HS-5 (cell line): Measurements from ENCODE around the gene IDE.
"Not testable (repeated sequence)": the region's sequence is repeated elsewhere in the genome, so short reads cannot be mapped to it uniquely, and the experiment has no call there.

Experiments
- DNase-seq: peaks from one replicate; pipeline ENCODE4 v3.0.0-alpha.2; 2012; ENCODE audit warnings: low read depth

Gene IDE

DNA sequence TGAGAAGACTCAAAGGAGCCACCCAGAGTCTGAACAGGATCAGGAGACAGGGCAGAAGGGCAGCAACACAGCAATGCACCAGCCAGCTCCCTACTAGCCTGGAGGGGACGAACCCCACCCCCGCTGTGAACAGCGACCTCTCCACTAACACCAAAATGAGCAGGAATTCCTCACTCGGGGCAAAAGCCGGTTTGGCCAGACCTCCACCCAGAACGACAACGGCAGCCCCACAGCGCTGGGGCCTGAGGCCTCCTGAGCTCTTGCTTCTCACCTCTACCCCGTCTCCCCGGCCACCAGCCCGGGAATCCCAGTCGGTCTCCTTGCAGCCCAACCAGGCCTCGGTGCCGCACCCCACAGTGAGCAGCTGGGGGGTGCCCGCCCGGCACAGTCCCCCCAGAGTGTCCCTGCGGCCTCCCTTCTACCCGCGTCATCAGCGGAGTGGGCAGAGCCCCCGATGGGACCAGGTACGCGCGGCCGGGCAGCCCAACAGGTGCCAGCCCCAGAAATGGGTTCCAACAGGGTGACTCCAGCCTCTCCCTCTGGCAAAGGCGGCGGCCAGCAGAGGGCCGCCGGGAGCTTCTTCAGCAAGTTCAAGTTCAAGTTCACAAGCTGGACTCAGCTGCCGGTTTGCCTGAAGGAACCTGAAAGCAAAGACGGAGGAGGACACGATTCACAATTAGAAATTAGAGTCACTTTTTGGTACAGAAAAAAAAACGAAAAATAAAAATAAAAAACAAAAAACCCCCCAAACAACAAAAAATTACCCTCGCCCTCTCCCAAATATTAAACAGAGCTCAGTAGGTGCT lies 153.9 kb downstream of the IDE start:
- no peak for DNase-seq

DNA sequence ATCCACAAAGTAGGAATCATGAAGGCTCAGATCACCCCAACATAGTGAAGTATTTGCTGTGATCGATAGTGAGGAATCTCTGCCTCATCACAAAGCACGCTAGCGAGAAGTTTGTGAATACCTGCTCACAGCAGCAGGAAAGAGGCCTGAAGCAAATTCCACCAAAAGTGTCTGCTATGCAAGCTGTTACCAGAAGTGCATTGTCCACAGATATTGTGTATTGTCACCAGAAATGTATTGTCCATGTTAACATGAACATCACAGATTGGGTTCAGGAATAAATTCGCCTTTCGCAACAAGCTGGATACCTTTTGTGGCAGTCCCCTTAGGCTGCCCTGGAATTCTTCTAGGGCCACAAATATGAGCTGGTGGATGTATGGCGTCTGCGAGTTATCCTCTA lies 155.0 kb downstream of the IDE start:
- no peak for DNase-seq

- no peak for DNase-seq
Observed at GRCh38 chr10:92418221-92418620, 155.7 kb downstream of the IDE start.

- DNase-seq = no peak
Observed at GRCh38 chr10:92413519-92413918, 160.4 kb downstream of the IDE start.

DNA sequence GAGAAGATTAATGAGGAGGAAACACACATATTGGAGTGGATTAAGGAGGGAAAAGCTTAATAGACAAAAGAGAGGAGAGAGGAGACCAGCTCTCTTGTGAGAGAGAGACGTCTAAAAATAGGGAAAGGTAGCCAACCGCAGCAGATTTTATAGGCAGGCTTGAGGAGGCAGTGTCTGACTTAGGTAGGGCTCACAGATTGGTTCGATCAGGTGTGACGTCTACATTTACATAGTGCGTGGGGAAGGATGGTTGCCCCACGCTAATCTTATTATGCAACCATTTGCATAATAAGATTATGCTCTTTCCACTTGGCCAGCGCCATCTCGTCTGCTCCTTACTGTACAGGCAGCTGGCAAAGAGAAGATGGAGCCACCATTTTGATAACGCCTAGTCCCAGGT lies 160.9 kb downstream of the IDE start:
- DNase-seq = no peak

- no peak for DNase-seq
Observed at GRCh38 chr10:92411406-92411805, 162.5 kb downstream of the IDE start.

- DNase-seq = no peak
Observed at GRCh38 chr10:92410501-92410900, 163.4 kb downstream of the IDE start.

- DNase-seq = no peak
Observed at GRCh38 chr10:92408017-92408361, 165.9 kb downstream of the IDE start.

DNA sequence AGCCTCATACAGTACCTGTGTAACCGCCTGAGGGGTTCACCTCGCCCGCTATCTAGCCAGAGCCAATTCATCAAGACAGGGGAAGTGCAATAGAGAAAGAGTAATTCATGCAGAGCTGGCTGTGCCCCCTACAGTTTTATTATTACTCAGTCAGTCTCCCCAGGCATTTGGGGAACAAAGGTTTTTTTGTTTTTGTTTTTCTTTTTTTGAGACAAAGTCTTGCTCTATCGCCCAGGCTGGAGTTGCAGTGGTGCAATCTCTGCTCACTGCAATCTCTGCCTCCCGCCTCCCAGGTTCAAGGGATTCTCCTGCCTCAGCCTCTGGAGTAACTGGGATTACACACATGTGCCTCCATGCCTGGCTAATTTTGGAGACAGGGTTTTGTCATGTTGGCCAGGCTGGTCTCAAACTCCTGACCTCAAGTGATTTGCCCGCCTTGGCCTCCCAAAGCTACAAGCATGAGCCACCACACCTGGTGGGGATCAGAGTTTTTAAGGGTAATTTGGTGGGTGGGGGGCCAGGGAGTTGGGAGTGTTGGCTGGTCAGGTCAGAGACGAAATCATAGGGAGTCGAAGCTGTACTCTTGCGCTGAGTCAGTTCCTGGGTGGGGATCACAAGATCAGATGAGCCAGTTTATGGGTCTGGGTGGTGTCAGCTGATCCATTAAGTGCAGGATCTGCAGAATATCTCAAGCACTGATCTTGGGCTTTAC lies 166.4 kb downstream of the IDE start:
- DNase-seq = no peak

- no peak for DNase-seq
Observed at GRCh38 chr10:92405419-92405924, 168.4 kb downstream of the IDE start.

GRCh38 chr10:92404612-92405418 lies 169.1 kb downstream of the IDE start:
- no peak for DNase-seq

DNA sequence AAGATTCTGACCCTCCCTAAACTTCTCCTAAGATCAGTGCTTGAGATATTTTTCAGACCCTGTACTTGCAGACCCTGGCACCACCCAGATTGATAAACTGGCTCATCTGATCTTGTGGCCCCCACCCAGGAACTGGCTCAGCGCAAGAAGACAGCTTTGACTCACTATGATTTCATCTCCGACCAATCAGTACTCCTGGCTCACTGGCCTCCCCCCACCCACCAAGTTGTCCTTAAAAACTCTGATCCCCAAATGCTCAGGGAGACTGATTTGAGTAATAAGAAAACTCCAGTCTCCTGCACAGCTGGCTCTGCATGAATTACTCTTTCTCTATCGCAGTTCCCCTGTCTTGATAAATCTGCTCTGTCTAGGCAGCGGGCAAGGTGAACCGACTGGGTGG lies 171.7 kb downstream of the IDE start:
- not testable (repeated sequence) for DNase-seq
